SK-N-SH (cell line): ENCODE results near the gene HLA-DQA2.

Experiments used
- CTCF ChIP-seq: fragments of 200-600 bp; sonication (generic); IDR thresholded peaks from 2 replicates; pipeline ENCODE4 v1.6.1; 2017; ENCODE audit warnings: antibody characterized with exemption, mild to moderate bottlenecking, moderate library complexity
- EZH2phosphoT487 ChIP-seq: fragments of 200-600 bp; sonication (generic); IDR thresholded peaks from 2 replicates; pipeline ENCODE4 v1.6.1; 2017; ENCODE audit warnings: low read depth, mixed run types, mild to moderate bottlenecking, antibody characterized with exemption, moderate library complexity, borderline replicate concordance
- FOXM1 ChIP-seq: IDR thresholded peaks from 2 replicates; pipeline ENCODE4 v1.4.0; 2012; ENCODE audit warnings: low read depth, mild to moderate bottlenecking
- GATA2 ChIP-seq: sonication (generic); formaldehyde crosslinking; IDR thresholded peaks from 2 replicates; pipeline ENCODE4 v1.5.0; 2020; ENCODE audit warnings: mild to moderate bottlenecking, missing genetic modification reagents
- JUND ChIP-seq: IDR thresholded peaks from 2 replicates; pipeline ENCODE4 v1.4.0; 2012
- MAX ChIP-seq: IDR thresholded peaks from 2 replicates; pipeline ENCODE4 v1.4.0; 2012; ENCODE audit warnings: low read depth
- POLR2AphosphoS5 ChIP-seq: IDR thresholded peaks from 2 replicates; pipeline ENCODE4 v1.6.1; 2012; ENCODE audit warnings: low read depth, low read length
- REST ChIP-seq: IDR thresholded peaks from 2 replicates; pipeline ENCODE4 v1.6.1; 2012; ENCODE audit warnings: mild to moderate bottlenecking, low read depth, low read length, moderate library complexity
- TAF1 ChIP-seq: IDR thresholded peaks from 2 replicates; pipeline ENCODE4 v1.6.1; 2012; ENCODE audit warnings: low read depth, mild to moderate bottlenecking, low read length, moderate library complexity, borderline replicate concordance
- TEAD4 ChIP-seq: IDR thresholded peaks from 2 replicates; pipeline ENCODE4 v1.4.0; 2012; ENCODE audit warnings: mild to moderate bottlenecking, borderline replicate concordance; ENCODE audit not compliant: insufficient read depth
- YY1 ChIP-seq: IDR thresholded peaks from 2 replicates; pipeline ENCODE4 v1.4.0; 2012; ENCODE audit warnings: low read depth, mild to moderate bottlenecking

- TF ChIP-seq YY1 (no peak), CTCF (no peak), TAF1 (no peak), GATA2 (CRISPR knock-in tag) (no peak), TEAD4 (no peak), POLR2AphosphoS5 (no peak), REST (no peak), EZH2phosphoT487 (no peak), MAX (no peak), FOXM1 (no peak), JUND (no peak)
Observed at GRCh38 chr6:32759669-32760068, 18.5 kb downstream of the HLA-DQA2 start.
